Mesodermal cell (in vitro differentiated cells): ENCODE data around the gene MEAF6.

ENCODE experiments used
- H3K27ac ChIP-seq: 2 replicates; pipeline ENCODE4 v1.7.0; 2013; ENCODE audit warnings: mild to moderate bottlenecking, low read depth, low read length, moderate library complexity; ENCODE audit not compliant: severe bottlenecking
- H3K36me3 ChIP-seq: 2 replicates; pipeline ENCODE4 v1.7.1; 2013; ENCODE audit warnings: mild to moderate bottlenecking, low read length, moderate library complexity; ENCODE audit not compliant: control insufficient read depth, insufficient read depth
- H3K4me1 ChIP-seq: one replicate; pipeline ENCODE4 v1.7.1; 2013; ENCODE audit warnings: mild to moderate bottlenecking, low read length; ENCODE audit not compliant: insufficient read depth, control insufficient read depth, poor library complexity, severe bottlenecking
- H3K4me3 ChIP-seq: 2 replicates; pipeline ENCODE4 v1.7.0; 2013; ENCODE audit warnings: low read length, control low read depth, mild to moderate bottlenecking; ENCODE audit not compliant: insufficient read depth, poor library complexity, severe bottlenecking; ENCODE audit errors: extremely low read depth
- H3K9me3 ChIP-seq: 2 replicates; pipeline ENCODE4 v1.7.1; 2013; ENCODE audit warnings: mild to moderate bottlenecking, low read length, moderate library complexity; ENCODE audit not compliant: control insufficient read depth
- WGBS, 2 experiments: methylation state at CpG; one replicate each; pipeline ENCODE4 v1.1.5; 2013; ENCODE audit warnings: missing lambda C conversion rate in 2 of 2; ENCODE audit not compliant: insufficient coverage in 2 of 2; 5-methylcytosine and 5-hydroxymethylcytosine counted together

MEAF6 gene

DNA sequence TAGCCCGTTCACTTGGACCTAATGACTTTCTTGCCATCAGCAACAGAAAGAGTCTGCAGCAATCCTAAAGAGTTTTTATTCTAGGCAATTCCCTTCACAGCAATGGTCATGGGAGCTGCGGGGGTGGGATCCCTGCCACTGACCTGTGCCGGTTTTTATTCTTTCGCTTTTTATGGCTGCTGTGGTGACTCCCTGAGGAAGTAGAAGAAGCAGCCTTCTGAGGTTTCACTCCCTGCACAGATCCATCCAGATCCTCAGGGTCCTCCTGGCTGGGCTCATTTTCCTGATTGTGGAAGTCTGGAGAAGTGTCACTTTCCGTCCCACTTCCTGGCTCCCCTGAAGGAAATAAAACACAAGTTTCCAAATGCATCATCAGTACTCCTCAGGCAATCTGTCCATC, 12.9 kb downstream of the MEAF6 start:
- Histone ChIP-seq H3K9me3 (no peaks in the 10 kb centered on the region), H3K4me3 (no peak overlapping the region), H3K4me1 (no peaks in the 10 kb centered on the region), H3K27ac (no peak overlapping the region), H3K36me3 (peaks cover 67% of the 10 kb centered on the region)
- 98 to 100% methylated on average over 1 to 3 of the region's 5 CpGs for WGBS, 2 experiments

DNA sequence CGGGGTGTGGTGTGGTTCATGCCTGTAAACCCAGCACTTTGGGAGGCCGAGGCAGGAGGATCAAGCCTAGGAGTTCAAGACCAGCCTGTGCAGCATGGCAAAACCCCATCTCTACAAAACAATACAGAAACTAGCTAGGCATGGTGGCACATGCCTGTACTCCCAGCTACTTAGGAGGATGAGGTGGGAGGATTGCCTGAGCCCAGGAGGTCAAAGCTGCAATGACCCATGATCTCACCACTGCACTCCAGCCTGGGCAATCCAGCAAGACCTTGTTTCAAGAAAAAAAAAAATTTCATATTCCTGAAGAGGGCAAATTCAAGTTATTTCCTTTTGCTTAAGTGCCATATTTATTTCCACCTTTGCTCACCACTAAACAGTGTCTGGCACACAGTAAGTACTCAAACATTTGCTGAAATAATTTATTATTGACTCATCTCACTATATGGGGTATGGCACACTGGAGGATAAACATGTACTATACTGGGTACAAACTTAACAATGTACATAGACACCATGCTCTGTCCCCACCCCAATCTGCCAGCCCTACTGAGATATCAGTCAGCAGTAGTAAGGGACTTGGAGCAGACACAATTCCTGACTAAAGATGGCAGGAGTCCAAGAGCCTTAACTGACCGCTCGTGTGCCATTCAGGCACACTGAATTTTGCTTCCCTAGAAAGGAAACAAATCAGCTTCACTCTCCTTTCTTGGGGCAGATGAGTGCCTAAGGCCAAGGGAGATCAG, 15.5 kb downstream of the MEAF6 start:
- peaks cover 55% of the 10 kb centered on the region for H3K36me3 ChIP-seq

DNA sequence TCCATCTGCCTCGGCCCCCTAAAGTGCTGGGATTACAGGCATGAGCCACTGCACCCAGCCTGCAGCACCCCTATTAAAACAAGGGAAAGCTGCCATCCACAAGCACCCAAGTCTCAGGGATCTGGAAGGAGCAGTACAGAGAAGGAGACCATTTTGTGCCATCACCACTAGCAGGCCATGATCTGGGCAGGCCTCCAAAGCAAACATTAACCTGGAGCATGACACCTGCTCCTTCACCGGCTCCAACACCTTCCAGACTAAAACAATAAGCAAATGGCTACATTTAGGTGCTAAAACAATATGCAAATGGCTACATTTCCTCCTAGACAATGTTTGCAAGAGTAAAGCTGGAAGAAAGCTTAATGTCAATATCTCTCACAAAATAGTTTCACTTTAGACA, 16.7 kb downstream of the MEAF6 start:
- Histone ChIP-seq H3K4me3 (no peak overlapping the region), H3K27ac (no peak overlapping the region), H3K9me3 (no peaks in the 10 kb centered on the region), H3K36me3 (peaks cover 56% of the 10 kb centered on the region), H3K4me1 (no peaks in the 10 kb centered on the region)
- WGBS, 2 experiments, result no CpG with 5 or more reads among the region's 2 CpGs

More for the DNA sequence above, 15.5 kb downstream of the MEAF6 start:
- H3K27ac ChIP-seq, result no peak overlapping the region
- H3K9me3 ChIP-seq, result no peaks in the 10 kb centered on the region
- 91 to 100% methylated on average over 2 to 4 of the region's 4 CpGs for WGBS, 2 experiments
- no peaks in the 10 kb centered on the region for H3K4me1 ChIP-seq
- H3K4me3 ChIP-seq, result no peak overlapping the region

DNA sequence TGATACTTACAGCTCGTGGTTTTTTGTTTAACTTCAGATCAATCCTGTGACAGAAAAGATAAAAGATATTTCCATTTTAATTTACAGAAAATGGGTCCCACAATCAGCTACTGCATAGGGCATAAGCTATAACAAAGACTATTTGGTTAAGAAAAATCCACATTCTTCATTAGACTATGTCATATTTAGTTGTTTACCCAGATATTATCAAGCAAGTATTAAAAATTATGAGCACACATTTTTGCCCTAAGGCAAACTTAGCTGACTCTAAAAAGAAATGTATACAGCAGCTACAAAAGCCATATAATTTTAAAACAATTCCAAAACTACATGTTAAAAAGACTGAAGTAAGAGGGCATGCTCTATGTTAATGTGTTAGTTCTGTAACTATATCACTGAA, 18.7 kb downstream of the MEAF6 start:
- Histone ChIP-seq H3K4me1 (no peaks in the 10 kb centered on the region), H3K9me3 (no peaks in the 10 kb centered on the region), H3K36me3 (peaks cover 51% of the 10 kb centered on the region), H3K27ac (no peak overlapping the region), H3K4me3 (no peak overlapping the region)
- 100% methylated on average over 1 of the region's 1 CpG; no CpG with 5 or more reads in 1 of the 2 experiments for WGBS, 2 experiments

DNA sequence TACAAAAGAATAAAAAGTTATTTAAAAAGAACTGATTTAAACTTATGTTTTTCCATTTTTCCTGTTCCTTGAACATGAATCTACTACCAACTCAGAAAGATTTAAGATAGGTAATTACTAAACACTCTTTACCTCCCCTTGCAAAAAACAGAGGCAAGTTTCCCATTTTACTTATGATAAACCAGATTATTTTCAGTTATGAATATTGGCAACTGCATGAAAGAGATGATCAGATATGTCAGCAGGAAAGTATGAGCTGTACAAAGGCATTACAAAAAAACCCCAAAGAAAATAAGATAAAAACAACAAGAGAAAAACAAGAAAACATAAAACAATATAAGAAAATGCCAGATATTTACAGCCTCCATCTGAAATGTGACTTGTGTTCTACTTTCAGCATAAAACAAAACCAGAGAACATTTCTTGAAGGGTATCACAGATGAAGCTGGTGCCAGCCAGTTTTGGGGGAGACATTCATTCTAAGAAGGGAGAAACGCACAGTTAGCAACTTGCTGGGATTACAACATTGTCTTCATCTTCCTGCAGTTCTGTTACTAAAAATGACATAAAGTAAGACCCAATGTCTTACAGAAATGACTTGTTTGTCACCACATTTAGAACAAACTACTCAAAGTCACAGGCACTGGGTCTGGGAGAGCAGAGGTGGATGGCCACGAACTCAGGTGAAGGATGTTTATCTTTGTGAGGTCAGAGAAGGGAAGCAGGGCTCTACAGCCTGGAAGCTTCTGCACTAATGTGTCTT, 21.0 kb downstream of the MEAF6 start:
- Histone ChIP-seq H3K27ac (no peak overlapping the region), H3K9me3 (no peaks in the 10 kb centered on the region), H3K4me1 (no peaks in the 10 kb centered on the region), H3K4me3 (no peak overlapping the region), H3K36me3 (peaks cover 50% of the 10 kb centered on the region)
- 100% methylated on average over 1 of the region's 2 CpGs; no CpG with 5 or more reads in 1 of the 2 experiments for WGBS, 2 experiments

DNA sequence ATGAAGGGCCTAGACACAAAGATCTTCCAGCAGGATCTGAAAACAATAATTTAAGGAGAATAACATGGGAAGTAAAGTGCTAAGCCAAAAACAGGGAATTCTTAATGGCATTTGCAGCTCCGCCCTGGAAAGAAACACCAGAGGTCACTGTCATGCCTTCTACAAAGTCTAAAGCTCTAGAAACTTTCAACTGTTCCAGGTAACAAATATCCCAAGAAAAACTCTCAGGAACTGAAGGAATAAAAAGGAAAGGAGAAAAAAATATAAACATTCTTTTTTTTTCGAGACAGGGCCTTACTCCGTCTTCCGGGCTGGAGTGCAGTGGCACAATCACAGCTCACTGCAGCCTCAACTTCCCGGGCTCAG, 27.0 kb downstream of the MEAF6 start:
- no peak overlapping the region for H3K4me3 ChIP-seq
- peaks cover 5% of the 10 kb centered on the region for H3K4me1 ChIP-seq
- no peak overlapping the region for H3K27ac ChIP-seq
- no peaks in the 10 kb centered on the region for H3K9me3 ChIP-seq
- peaks cover 50% of the 10 kb centered on the region for H3K36me3 ChIP-seq
- WGBS, 2 experiments, result 85 to 86% methylated on average over 3 to 4 of the region's 5 CpGs

DNA sequence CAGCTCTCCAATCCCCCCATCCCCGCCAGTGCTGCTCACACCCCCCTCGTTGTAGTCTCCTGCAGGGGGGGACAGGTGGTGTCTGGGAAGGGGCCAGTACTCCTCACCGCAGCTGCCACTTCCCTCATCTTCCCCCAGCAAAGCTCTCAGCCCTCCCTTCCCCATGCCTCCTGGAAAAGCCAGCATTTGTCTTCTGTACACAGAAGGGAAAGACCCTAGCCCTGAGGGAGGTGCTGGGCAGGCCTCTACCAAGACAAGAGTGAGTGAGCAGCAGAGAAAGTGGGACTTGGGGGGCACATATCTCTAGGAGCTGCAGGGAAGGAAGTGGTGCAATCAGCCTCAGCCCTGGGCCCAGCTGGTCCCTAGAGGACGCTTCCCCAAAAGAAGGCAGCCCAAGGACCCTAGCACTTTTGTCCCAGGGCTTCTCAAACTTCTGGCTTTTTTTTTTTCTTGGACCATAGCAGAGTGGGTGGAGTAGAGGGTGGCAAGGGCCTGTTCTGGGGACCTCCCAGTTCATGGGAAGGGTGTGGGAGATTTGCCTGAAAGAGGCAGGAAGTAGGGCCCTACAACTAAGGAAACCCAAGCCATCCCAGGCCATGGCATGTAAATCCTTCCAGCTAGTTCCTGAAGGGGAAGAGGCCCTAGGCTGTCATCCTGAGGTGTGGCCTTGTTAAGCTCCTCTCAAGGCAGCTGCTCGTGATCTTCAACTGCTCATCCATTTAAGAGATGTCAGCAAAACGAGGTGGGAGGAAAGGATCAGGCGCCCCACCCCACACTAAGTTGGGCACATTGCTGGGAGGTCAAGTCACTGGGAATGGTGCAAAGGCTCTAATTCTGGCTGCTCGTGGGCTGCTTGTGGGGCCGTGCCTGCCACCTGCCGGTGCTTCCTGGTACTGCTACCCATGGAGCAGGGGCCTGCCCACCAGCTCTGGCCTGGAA, 27.6 kb downstream of the MEAF6 start:
- H3K4me1 ChIP-seq, result peaks cover 5% of the 10 kb centered on the region

DNA sequence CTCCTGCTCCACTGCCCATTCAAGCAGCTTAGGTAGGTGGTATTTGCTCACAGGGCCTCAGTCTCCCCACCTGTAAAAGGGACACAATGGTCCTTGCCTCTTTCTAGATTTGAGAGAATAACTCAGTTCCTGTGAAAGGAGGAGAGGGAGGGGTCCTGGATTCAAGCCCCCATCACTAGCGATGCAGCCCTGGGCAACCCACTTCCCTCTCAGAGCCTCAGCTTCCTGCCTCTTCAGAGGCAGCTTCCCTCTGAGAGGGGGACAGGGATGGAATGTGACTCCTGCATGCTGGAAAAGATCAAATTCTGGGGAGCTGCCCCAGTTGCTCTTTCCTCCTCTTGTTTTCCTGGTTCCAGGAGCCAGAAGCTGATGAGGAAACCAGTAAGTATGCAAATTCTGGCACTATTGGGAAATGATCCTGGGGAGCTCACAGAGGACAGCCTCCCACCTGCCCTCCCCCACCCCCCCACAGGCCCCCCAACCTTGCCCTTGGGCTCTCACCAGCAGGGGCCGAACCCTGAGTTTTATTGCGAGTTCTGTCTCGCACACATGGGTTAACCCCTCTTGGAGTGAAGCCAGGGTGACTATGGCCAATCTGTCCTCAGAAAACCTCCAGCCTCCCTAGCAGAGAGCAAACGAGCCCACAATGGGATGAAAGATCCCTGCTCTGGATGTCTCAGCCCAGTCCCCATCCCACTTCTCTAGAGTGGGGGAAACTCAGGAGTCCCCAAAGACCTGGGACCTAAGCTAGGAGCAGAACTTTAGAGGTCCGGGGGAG, 28.5 kb downstream of the MEAF6 start:
- Histone ChIP-seq H3K36me3 (peaks cover 57% of the 10 kb centered on the region), H3K9me3 (no peaks in the 10 kb centered on the region), H3K4me3 (no peak overlapping the region), H3K27ac (no peak overlapping the region), H3K4me1 (peaks cover 5% of the 10 kb centered on the region)
- 71 to 93% methylated on average over 1 to 3 of the region's 6 CpGs for WGBS, 2 experiments

More for the DNA sequence above, 27.6 kb downstream of the MEAF6 start:
- H3K36me3 ChIP-seq, result peaks cover 51% of the 10 kb centered on the region
- no peaks in the 10 kb centered on the region for H3K9me3 ChIP-seq
- no peak overlapping the region for H3K4me3 ChIP-seq
- no peak overlapping the region for H3K27ac ChIP-seq
- WGBS, 2 experiments, result 19 to 22% methylated on average over 4 to 6 of the region's 10 CpGs

DNA sequence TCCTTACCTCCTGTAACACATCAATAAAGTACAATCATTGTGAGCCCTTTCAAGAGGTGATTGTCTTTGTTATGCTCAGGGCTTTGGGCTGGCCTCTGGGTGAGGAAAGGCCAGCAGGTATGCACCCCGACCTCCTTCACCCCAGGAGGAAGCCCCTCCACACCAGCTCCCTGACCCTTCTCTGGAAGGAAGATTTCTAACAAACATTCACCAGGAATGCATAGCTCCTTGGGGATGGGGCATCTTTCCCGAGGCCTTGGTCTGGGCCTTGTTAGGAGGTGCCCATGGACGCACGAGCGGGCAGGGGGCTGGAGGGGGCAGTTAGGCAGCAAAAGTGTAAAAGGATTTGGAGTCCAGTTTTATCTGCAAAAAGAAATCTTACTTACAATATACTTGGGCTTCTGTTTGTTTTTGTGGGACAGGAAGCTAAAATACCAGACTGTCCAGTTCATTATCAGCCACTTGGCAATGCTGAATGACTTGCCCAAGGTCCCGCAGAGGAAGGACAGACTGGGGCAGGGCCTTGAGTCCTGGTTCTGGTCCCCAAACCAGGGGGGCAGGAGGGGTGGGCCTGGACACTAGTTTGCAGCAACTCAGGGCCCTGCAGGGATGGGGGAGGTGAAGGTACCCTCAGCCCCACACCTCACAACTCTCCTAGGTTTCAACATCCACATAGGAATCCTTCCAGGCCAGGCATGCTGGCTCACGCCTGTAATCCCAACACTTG, 30.1 kb downstream of the MEAF6 start:
- no peak overlapping the region for H3K4me3 ChIP-seq
- WGBS, 2 experiments, result 86 to 92% methylated on average over 2 to 3 of the region's 7 CpGs
- H3K4me1 ChIP-seq, result peaks cover 11% of the 10 kb centered on the region
- H3K9me3 ChIP-seq, result no peaks in the 10 kb centered on the region
- peaks cover 59% of the 10 kb centered on the region for H3K36me3 ChIP-seq
- peak overlapping the region; percentile 5 for H3K27ac ChIP-seq
